Omental fat pad (tissue), 4 donors: Measurements from ENCODE around the gene RPS14. TPM values are rescaled to one million over a fixed set of nuclear protein-coding genes. Genes with fewer than 3 reads are reported as not detected.

Experiments used
- ATAC-seq: fragments of 150-250 bp; one replicate; pipeline ENCODE4 v1.9.1; 2016; ENCODE audit warnings: mild to moderate bottlenecking, moderate library complexity; ENCODE audit not compliant: low FRiP score
- DNase-seq: peaks from one replicate; pipeline ENCODE4 v3.0.0-alpha.2; 2019; ENCODE audit warnings: low spot score
- CTCF ChIP-seq, 3 donors: fragments of 450-650 bp; IDR thresholded peaks; one replicate each; pipeline ENCODE4 v1.5.1; 2016 to 2017; ENCODE audit warnings: antibody characterized with exemption in 3 of 3, mild to moderate bottlenecking in 3 of 3, moderate library complexity in 2 of 3
- total RNA-seq, 4 donors: library from RNA; depleted of rRNA; stranded (reverse); fragments of >200 nt; gene quantifications; one replicate each; pipeline ENCODE4 v1.1.0, GENCODE V29; 2016

RPS14 gene
- total RNA-seq, 4 donors from 2014 or later: 2,241 to 3,327 (median 3,027) TPM

- no peak for DNase-seq
- no peak for TF ChIP-seq CTCF (IDR thresholded peaks at IDR 0.05)
- ATAC-seq: peak; percentile 39
These were observed 15.0 kb upstream of the RPS14 start for GRCh38 chr5:150464554-150465012.

- ATAC-seq: no peak
- no peak for DNase-seq
- TF ChIP-seq CTCF (IDR thresholded peaks at IDR 0.05): no peak
These were observed 11.7 kb upstream of the RPS14 start for GRCh38 chr5:150461231-150461630.

- no peak for TF ChIP-seq CTCF (IDR thresholded peaks at IDR 0.05)
- no peak for DNase-seq
- no peak for ATAC-seq
These were observed 11.2 kb upstream of the RPS14 start for GRCh38 chr5:150460781-150461180.

GRCh38 chr5:150458802-150459557 lies 9.4 kb upstream of the RPS14 start:
- TF ChIP-seq CTCF (IDR thresholded peaks at IDR 0.05): peak in 2 of 3 donors; percentile 45 to 58
- peak; percentile 93 for ATAC-seq
- peak; percentile 95 for DNase-seq

- TF ChIP-seq CTCF (IDR thresholded peaks at IDR 0.05): no peak
- ATAC-seq (no peak), DNase-seq (no peak)
These were observed 8.2 kb upstream of the RPS14 start for GRCh38 chr5:150457562-150458240.

GRCh38 chr5:150457121-150457520 lies 7.6 kb upstream of the RPS14 start:
- TF ChIP-seq CTCF (IDR thresholded peaks at IDR 0.05): no peak
- ATAC-seq (no peak), DNase-seq (no peak)
